Heart left ventricle (tissue), 13 donors: ENCODE results near the gene FOXL2NB.

ENCODE experiments used
- CTCF ChIP-seq, 12 donors: fragments of 200-600 bp; sonication (generic) in 4 of 12; IDR thresholded peaks; one replicate each; pipeline versions ENCODE4 v1.5.0 to v1.8.0; 2018 to 2022; ENCODE audit warnings: antibody characterized with exemption in 12 of 12, mild to moderate bottlenecking in 5 of 12
- POLR2A ChIP-seq, 2 donors: fragments of 450-650 bp; IDR thresholded peaks; one replicate each; pipeline ENCODE4 v1.6.1; 2017; ENCODE audit warnings: antibody characterized with exemption in 2 of 2, mild to moderate bottlenecking in 2 of 2, moderate library complexity in 2 of 2
- donor health status: ischemic (EF 13 %, LVEDD 7.1; RV severe dilation, severe dysfunction).
- donor health status: DM: no; HTN: yes; CAD: no.
- donor health status: DM: no; HTN: no; CAD: no.
- donor health status: ischemic (EF 25% LVEDD 6.9; RV normal size, moderate dysfunction).
- donor health status: ischemic (EF 25% LVEDD 5.7; RV mildly dilated, moderate dysfunction).
- donor health status: ischemic (EF 35%, LVEDD 5.7; RV mildly dilated, moderate dysfunction).
- donor health status: nonischemic (EF 11% LVEDD 7.7; RV severe dilation, severe dysfunction).
- donor health status: DM: yes; HTN: yes; CAD: no.
- donor health status: PGD.
- donor health status: ischemic (EF 29% LVEDD 5.4; RV normal size, mild dysfunction).
- donor health status: nonischemic (EF 23%, LVEDD 6.1; RV moderate dilation, normal function).

GRCh38 chr3:138902171-138902570, 44.8 kb upstream of the FOXL2NB start:
- TF ChIP-seq CTCF (IDR thresholded peaks at IDR 0.05): no peak
- no peak for TF ChIP-seq POLR2A (IDR thresholded peaks at IDR 0.05)
